Suprapubic skin (tissue), 4 donors: Measurements from ENCODE around the gene FAM89B. TPM values are rescaled to one million over a fixed set of nuclear protein-coding genes. Genes with fewer than 3 reads are reported as not detected.
A peak's percentile ranks its signal among the peaks of the same experiment; 100 is the strongest.

Experiments used
- DNase-seq, 2 donors: peaks; one replicate each; pipeline ENCODE4 v3.0.0-alpha.2; 2019; ENCODE audit warnings: low spot score in 2 of 2
- H3K27ac ChIP-seq: fragments of 200-600 bp; sonication (generic); one replicate; pipeline ENCODE4 v1.5.1; 2019
- H3K27me3 ChIP-seq: fragments of 200-600 bp; sonication (generic); one replicate; pipeline ENCODE4 v1.5.1; 2019
- H3K36me3 ChIP-seq: fragments of 200-600 bp; sonication (generic); one replicate; pipeline ENCODE4 v1.5.1; 2019
- H3K4me1 ChIP-seq: fragments of 200-600 bp; sonication (generic); one replicate; pipeline ENCODE4 v1.5.1; 2019
- H3K4me3 ChIP-seq: fragments of 200-600 bp; sonication (generic); one replicate; pipeline ENCODE4 v1.5.1; 2019; ENCODE audit warnings: mild to moderate bottlenecking
- H3K9me3 ChIP-seq: fragments of 200-600 bp; sonication (generic); one replicate; pipeline ENCODE4 v1.5.1; 2019
- CTCF ChIP-seq, 2 donors: fragments of 200-600 bp in 1 of 2; fragments of 450-650 bp in 1 of 2; sonication (generic) in 1 of 2; IDR thresholded peaks; one replicate each; pipeline ENCODE4 v1.5.1; 2016 to 2019; ENCODE audit warnings: antibody characterized with exemption in 2 of 2, mild to moderate bottlenecking in 1 of 2, moderate library complexity in 1 of 2
- EP300 ChIP-seq: sonication (generic); formaldehyde crosslinking; IDR thresholded peaks from one replicate; pipeline ENCODE4 v1.6.1; 2017; ENCODE audit warnings: antibody characterized with exemption
- POLR2A ChIP-seq, 2 donors: fragments of 450-650 bp; IDR thresholded peaks; one replicate each; pipeline ENCODE4 v1.6.1; 2017; ENCODE audit warnings: antibody characterized with exemption in 2 of 2, mild to moderate bottlenecking in 2 of 2, moderate library complexity in 2 of 2
- POLR2AphosphoS5 ChIP-seq, 3 donors: sonication (generic); formaldehyde crosslinking; IDR thresholded peaks; one replicate each; pipeline ENCODE4 v1.6.1; 2017; ENCODE audit warnings: antibody characterized with exemption in 3 of 3
- WGBS: methylation state at CpG from one replicate; pipeline ENCODE4 v1.1.5; 2018; 5-methylcytosine and 5-hydroxymethylcytosine counted together
- total RNA-seq, 4 donors: library from RNA; depleted of rRNA; stranded (reverse); fragments of >200 nt; gene quantifications; one replicate each; pipeline ENCODE4 v1.1.0, GENCODE V29; 2016

FAM89B gene
- total RNA-seq, 4 donors from 2014 or later = 45.2 to 103 (median 72.0) TPM

- H3K9me3 ChIP-seq = no peaks in the 10 kb centered on the region
- peak overlapping the region; percentile 87 for H3K27ac ChIP-seq
- H3K4me3 ChIP-seq = peak overlapping the region; percentile 85
- no peaks in the 10 kb centered on the region for H3K27me3 ChIP-seq
- 17% methylated on average over 16 of the region's 31 CpGs for WGBS
- no peak for DNase-seq
- TF ChIP-seq EP300 = no peak
- no peak for TF ChIP-seq CTCF (IDR thresholded peaks at IDR 0.05)
- TF ChIP-seq POLR2A (IDR thresholded peaks at IDR 0.05) = no peak
- no peak for TF ChIP-seq POLR2AphosphoS5 (IDR thresholded peaks at IDR 0.05)
- peaks cover 23% of the 10 kb centered on the region for H3K4me1 ChIP-seq
- peaks cover 44% of the 10 kb centered on the region for H3K36me3 ChIP-seq
Measured at GRCh38 chr11:65525546-65526480, 46.5 kb upstream of the FAM89B start.

DNA sequence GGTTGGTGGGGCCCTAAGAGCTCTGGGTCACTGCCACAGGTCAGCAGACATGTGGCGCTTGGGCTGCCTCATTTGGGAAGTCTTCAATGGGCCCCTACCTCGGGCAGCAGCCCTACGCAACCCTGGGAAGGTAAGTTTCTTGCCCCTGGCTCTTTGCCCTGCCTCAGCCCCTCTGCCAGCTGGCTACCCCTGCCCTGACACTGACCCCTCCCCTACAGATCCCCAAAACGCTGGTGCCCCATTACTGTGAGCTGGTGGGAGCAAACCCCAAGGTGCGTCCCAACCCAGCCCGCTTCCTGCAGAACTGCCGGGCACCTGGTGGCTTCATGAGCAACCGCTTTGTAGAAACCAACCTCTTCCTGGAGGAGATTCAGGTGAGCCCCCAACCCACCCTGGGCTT, 45.6 kb upstream of the FAM89B start:
- no peaks in the 10 kb centered on the region for H3K27me3 ChIP-seq
- DNase-seq = no peak
- H3K36me3 ChIP-seq = peaks cover 53% of the 10 kb centered on the region
- H3K9me3 ChIP-seq = no peaks in the 10 kb centered on the region
- no peak overlapping the region for H3K27ac ChIP-seq
- TF ChIP-seq POLR2AphosphoS5 (IDR thresholded peaks at IDR 0.05) = no peak
- peaks cover 23% of the 10 kb centered on the region for H3K4me1 ChIP-seq
- 81% methylated on average over 6 of the region's 8 CpGs for WGBS
- no peak overlapping the region for H3K4me3 ChIP-seq

DNA sequence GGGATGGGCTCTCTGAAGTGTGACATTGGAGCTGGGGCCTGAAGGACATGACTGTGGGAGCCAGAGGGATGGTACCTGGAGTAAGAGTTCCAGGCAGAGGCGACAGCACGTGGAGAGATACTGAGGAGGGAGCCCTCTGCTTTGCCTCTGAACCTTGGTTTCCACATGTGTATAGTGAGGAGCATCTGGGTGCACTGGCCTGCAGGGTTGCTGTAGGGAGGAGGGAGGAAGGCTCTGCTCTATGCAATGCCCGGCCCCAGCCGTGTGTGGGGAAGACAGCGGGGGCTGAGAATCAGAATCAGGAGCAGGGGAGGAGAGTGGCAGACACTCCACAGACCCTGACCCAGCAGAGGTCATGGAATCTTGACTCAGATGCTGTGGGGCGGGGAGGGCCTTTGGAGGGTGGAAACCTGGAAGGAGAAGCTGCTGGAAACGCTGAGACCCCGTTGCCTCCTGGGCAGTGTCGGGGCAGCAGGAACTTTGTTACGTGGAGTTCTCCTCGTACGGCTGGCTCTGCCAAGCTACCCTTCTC, 43.5 kb upstream of the FAM89B start:
- Histone ChIP-seq H3K27me3 (no peaks in the 10 kb centered on the region), H3K36me3 (peaks cover 75% of the 10 kb centered on the region), H3K4me1 (peaks cover 20% of the 10 kb centered on the region), H3K4me3 (no peak overlapping the region), H3K27ac (no peak overlapping the region), H3K9me3 (no peaks in the 10 kb centered on the region)
- no peak for DNase-seq
- no peak for TF ChIP-seq EP300
- no peak for TF ChIP-seq POLR2AphosphoS5 (IDR thresholded peaks at IDR 0.05)
- no peak for TF ChIP-seq POLR2A (IDR thresholded peaks at IDR 0.05)
- no peak for TF ChIP-seq CTCF (IDR thresholded peaks at IDR 0.05)
- WGBS = 83% methylated on average over 10 of the region's 12 CpGs

DNA sequence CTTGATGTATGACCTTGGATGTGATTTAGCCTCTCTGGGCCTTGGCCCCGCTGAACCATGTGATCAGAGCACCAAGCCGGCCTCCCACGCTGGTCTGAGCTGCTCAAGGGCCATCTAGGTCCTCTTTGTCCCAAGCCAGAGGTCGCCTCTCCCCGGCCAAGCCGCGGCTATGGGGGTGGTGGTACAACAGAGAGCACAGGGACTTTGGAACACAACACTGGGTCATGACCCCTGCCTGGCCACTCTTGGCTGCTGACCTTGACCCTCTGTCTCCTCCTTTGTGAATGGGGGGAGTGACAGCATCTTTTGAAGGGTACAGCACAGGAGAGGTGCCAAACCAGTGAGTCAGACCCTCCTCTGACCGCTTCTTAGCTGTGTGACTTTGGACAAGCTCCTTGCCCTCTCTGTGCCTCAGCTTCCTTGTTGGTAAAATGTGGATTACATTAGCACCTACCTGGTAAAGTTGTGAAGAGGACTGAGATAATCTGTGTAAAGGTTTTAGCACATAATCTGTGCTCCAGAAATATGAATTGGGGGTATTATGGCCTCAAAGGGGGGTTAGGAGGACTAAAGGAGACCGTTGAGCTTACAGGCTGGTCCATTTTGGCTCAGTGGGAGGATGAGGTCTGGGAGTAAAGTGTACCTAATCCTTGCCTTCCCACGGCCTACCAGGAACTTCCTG, 42.7 kb upstream of the FAM89B start:
- peaks cover 13% of the 10 kb centered on the region for H3K4me1 ChIP-seq
- WGBS = 90% methylated on average over 5 of the region's 10 CpGs
- no peak overlapping the region for H3K27ac ChIP-seq
- H3K27me3 ChIP-seq = no peaks in the 10 kb centered on the region
- TF ChIP-seq CTCF (IDR thresholded peaks at IDR 0.05) (no peak), POLR2A (IDR thresholded peaks at IDR 0.05) (no peak), POLR2AphosphoS5 (IDR thresholded peaks at IDR 0.05) (no peak), EP300 (no peak)
- DNase-seq = no peak
- no peaks in the 10 kb centered on the region for H3K9me3 ChIP-seq
- peaks cover 78% of the 10 kb centered on the region for H3K36me3 ChIP-seq
- H3K4me3 ChIP-seq = no peak overlapping the region

DNA sequence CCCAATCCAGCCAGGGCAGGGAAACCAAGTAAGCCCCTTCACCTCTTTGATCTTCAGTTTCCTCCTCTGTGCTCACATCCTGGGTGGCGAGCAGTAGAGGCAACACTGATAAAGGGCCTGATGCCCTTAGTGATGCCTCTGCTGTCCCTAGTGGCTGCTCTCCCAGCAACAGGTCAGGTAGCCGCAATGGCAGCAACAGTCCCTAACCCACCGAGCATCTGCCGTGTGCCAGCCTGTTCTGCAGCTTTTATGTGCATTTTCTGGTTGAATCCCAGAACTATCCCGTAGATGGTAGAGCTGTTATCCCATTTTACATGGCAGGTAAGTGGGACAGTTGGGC, 42.2 kb upstream of the FAM89B start:
- no peaks in the 10 kb centered on the region for H3K9me3 ChIP-seq
- no peaks in the 10 kb centered on the region for H3K27me3 ChIP-seq
- no peak overlapping the region for H3K4me3 ChIP-seq
- peaks cover 13% of the 10 kb centered on the region for H3K4me1 ChIP-seq
- no peak for DNase-seq
- no peak for TF ChIP-seq POLR2AphosphoS5 (IDR thresholded peaks at IDR 0.05)
- TF ChIP-seq CTCF (IDR thresholded peaks at IDR 0.05) = no peak
- no peak for TF ChIP-seq POLR2A (IDR thresholded peaks at IDR 0.05)
- no peak for TF ChIP-seq EP300
- H3K36me3 ChIP-seq = peaks cover 80% of the 10 kb centered on the region
- 90% methylated on average over 5 of the region's 5 CpGs for WGBS
- no peak overlapping the region for H3K27ac ChIP-seq
